ENCODE results near the gene MIOX. TPM values are rescaled to one million over a fixed set of nuclear protein-coding genes. Genes with fewer than 3 reads are reported as not detected.

MIOX gene
- total RNA-seq, 1 experiment from 2014 or later: 0.39 TPM

GRCh38 chr22:50502628-50503474 lies 16.2 kb downstream of the MIOX start:
- no peak overlapping the region for H2AFZ ChIP-seq (ENCODE audit: low read depth, low read length, poor library complexity, severe bottlenecking)
- peaks cover 17% of the 10 kb centered on the region for H3K79me2 ChIP-seq (ENCODE audit: insufficient read depth, low read length)
- 0 out of 4 replicates have a peak, but pooled peaks cover 0 to 8% of the 10 kb centered on the region in 2 experiments for H3K36me3 ChIP-seq (ENCODE audit: control insufficient read depth in 1 of 2, insufficient read depth in 2 of 2, low read length in 2 of 2)
- H3K9ac ChIP-seq (ENCODE audit: low read length): no peak overlapping the region
- H3K9me3 ChIP-seq (ENCODE audit: control insufficient read depth in 1 of 2, insufficient read depth in 1 of 2, low read depth in 1 of 2, low read length in 2 of 2): no peaks in the 10 kb centered on the region
- DNase-seq (ENCODE audit: low read depth, low spot score): no peak
- H4K20me1 ChIP-seq (ENCODE audit: insufficient read depth): no peaks in the 10 kb centered on the region
- H3K9me2 ChIP-seq (ENCODE audit: insufficient read depth): no peaks in the 10 kb centered on the region
- intact Hi-C loops (cut with micrococcal nuclease): no loop called here
- H3K4me3 ChIP-seq (replicated peaks in 1 of 2; ENCODE audit: low read depth in 1 of 2, low read length in 2 of 2): no peak overlapping the region
- ATAC-seq: no peak
- H3K4me1 ChIP-seq (ENCODE audit: control insufficient read depth in 1 of 2, insufficient read depth in 2 of 2, low read length in 2 of 2): peaks cover 4 to 16% of the 10 kb centered on the region in 2 experiments; a peak in 3 of 4 replicates
- no peak overlapping the region for H3K27ac ChIP-seq (ENCODE audit: low read depth, low read length)
- RAD21 ChIA-PET (ENCODE audit: low non-redundant PET in 1 of 2, low total read pairs in 2 of 2, uncharacterized antibody in 2 of 2, unreplicated experiment in 2 of 2): no interaction called here
- TF ChIP-seq SP1 (IDR thresholded peaks at IDR 0.05; ENCODE audit: low read depth) (no peak), RAD21 (IDR thresholded peaks at IDR 0.05; ENCODE audit: low read depth) (no peak), POLR2AphosphoS5 (IDR thresholded peaks at IDR 0.05; ENCODE audit: low read depth, low read length) (no peak), ZFX (IDR thresholded peaks at IDR 0.05) (no peak), ZNF274 (IDR thresholded peaks at IDR 0.05; ENCODE audit: low read depth, low read length) (no peak), EZH2phosphoT487 (IDR thresholded peaks at IDR 0.05; ENCODE audit: borderline replicate concordance) (no peak), CEBPB (IDR thresholded peaks at IDR 0.05; ENCODE audit: low read depth) (no peak)
- TF ChIP-seq, protein P1, sequence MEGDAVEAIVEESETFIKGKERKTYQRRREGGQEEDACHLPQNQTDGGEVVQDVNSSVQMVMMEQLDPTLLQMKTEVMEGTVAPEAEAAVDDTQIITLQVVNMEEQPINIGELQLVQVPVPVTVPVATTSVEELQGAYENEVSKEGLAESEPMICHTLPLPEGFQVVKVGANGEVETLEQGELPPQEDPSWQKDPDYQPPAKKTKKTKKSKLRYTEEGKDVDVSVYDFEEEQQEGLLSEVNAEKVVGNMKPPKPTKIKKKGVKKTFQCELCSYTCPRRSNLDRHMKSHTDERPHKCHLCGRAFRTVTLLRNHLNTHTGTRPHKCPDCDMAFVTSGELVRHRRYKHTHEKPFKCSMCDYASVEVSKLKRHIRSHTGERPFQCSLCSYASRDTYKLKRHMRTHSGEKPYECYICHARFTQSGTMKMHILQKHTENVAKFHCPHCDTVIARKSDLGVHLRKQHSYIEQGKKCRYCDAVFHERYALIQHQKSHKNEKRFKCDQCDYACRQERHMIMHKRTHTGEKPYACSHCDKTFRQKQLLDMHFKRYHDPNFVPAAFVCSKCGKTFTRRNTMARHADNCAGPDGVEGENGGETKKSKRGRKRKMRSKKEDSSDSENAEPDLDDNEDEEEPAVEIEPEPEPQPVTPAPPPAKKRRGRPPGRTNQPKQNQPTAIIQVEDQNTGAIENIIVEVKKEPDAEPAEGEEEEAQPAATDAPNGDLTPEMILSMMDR (IDR thresholded peaks at IDR 0.05 in 2 of 3, conservative IDR thresholded peaks at IDR 0.05 in 1 of 3; ENCODE audit: borderline replicate concordance in 1 of 3, insufficient read depth in 1 of 3, low read depth in 2 of 3, low read length in 2 of 3): no peak
- TF ChIP-seq, protein P2, sequence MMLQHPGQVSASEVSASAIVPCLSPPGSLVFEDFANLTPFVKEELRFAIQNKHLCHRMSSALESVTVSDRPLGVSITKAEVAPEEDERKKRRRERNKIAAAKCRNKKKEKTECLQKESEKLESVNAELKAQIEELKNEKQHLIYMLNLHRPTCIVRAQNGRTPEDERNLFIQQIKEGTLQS (IDR thresholded peaks at IDR 0.05): no peak
- TF ChIP-seq, protein P3, sequence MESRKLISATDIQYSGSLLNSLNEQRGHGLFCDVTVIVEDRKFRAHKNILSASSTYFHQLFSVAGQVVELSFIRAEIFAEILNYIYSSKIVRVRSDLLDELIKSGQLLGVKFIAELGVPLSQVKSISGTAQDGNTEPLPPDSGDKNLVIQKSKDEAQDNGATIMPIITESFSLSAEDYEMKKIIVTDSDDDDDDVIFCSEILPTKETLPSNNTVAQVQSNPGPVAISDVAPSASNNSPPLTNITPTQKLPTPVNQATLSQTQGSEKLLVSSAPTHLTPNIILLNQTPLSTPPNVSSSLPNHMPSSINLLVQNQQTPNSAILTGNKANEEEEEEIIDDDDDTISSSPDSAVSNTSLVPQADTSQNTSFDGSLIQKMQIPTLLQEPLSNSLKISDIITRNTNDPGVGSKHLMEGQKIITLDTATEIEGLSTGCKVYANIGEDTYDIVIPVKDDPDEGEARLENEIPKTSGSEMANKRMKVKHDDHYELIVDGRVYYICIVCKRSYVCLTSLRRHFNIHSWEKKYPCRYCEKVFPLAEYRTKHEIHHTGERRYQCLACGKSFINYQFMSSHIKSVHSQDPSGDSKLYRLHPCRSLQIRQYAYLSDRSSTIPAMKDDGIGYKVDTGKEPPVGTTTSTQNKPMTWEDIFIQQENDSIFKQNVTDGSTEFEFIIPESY (IDR thresholded peaks at IDR 0.05; ENCODE audit: extremely low read depth, insufficient replicate concordance, low read length): no peak
- CTCF ChIA-PET: interaction anchor here (0.6 kb wide), 1 partner anchor 78 kb away, joined by 3 read pairs; no protein-coding TSS in a partner anchor
- no peaks in the 10 kb centered on the region for H3K27me3 ChIP-seq (ENCODE audit: insufficient read depth, low read length)
- no peak overlapping the region for H3K4me2 ChIP-seq (ENCODE audit: low read length)
- BruUV-seq (replicated peaks): no TSS peak
- POLR2A ChIA-PET: no interaction called here
